Stimulated activated CD4-positive, alpha-beta T cell treated with anti-CD3 and anti-CD28 coated beads, Interleukin-15, amount 100 ng/mL, for 1 hour (primary cell): ENCODE results near the gene C1D.
"Not testable (repeated sequence)": the region's sequence is repeated elsewhere in the genome, so short reads cannot be mapped to it uniquely, and the experiment has no call there.

Source experiments
- DNase-seq, 2 donors: peaks; one replicate each; pipeline ENCODE4 v3.0.0-alpha.2; 2020; ENCODE audit warnings: low read depth in 1 of 2, low spot score in 1 of 2

Gene C1D

DNA sequence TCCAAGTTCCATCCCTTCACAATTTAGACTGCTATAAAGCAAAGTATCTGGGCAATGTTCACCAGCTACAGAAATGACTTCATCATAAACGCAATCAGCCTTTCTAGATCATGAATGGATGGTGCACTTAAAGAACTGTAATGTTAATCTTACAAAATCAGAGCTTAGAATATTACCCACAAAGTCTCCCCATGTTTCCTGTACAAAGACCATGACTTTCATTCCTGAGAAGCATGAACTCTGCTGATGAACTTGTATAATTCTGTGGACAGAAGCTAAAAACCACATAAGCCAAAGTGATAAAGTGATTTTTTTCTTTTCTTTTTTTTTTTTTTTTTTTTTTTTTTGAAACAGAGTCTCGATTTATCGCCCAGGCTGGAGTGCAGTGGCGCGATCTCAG lies 53.3 kb downstream of the C1D start:
- no peak for DNase-seq

DNA sequence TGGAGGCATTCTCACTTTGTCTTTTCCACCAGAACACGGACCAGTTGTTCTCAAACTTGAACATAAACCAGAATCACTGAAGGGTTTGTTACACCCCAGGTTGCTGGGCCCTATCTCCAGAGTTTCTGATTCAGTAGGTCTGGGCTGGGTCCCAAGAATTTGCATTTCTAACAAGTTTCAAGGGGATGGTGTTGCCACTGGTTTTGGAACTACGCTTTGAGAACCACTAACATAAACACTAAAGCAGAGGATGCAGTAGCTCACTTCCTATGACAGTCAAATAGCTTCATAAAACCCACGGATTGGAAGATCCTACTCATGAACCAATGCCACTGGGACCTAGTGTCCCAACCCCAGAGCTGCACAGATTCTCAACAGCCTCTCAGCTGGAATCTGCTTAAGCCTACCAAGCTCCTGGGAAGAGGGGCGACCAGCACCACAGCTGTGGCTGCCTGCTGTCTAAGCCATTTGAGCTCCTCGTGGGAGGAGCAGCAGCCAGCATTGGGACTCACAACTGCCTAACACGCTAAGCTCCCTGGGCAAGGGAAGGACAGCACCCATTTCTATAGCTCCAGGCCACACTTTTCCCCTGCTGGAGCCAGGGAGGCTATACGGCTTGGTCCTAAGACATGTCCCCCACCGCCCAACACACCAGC lies 62.5 kb downstream of the C1D start:
- no peak for DNase-seq

DNA sequence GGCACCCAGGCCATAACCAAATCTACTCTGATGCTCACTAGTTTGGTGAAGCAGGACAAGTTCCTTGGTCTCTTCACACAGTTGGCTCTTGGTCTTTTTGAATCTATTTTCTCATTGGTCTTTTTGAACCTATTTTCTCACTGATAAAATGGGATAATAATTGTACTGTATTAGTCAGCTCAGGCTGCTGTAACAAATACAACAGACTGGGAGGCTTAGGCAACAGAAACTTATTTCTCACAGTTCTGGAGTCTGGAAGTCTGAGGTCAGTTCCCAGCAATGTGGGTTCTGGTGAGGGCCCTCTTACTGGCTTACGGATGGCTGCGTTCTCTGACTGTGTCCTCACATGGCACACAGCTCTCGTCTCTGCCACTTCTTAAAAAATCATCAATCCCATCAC lies 63.5 kb downstream of the C1D start:
- no peak for DNase-seq

DNA sequence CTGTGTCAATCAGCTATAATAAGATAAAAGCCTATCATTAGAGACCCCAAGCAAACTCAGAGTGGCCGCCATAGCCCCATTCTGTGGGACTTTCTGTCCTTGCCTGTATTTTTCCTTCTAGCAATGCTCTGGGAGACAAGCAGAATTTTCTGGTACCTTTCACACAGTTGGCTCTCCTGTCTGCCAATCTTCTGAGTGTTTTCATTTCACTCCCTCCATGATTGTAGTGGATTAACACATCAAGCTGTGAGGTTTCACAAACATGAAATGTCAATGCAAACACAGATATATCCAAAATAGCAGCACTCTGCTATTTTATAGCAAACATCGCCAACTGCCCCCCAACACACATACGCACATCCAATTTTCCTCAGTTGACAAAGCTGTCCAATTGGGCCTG lies 64.9 kb downstream of the C1D start:
- no peak for DNase-seq

DNA sequence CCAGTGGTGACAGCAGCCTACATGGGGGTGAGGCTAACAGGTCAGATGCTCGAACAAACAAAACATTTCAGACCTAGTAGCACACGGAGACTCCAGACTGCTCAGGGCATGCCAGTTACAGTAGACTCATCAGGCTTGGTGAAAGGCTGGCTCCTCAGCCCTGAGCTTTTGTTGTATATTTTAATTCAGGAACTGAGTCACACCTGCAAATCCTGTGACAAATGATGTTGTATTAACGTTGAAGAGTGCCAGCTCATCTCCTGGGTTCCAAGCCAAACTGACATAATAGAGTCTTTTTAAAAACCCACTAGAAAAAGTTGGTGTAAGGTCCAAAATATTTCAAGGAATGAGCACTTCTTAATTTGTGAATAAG lies 65.3 kb downstream of the C1D start:
- DNase-seq, result no peak

DNA sequence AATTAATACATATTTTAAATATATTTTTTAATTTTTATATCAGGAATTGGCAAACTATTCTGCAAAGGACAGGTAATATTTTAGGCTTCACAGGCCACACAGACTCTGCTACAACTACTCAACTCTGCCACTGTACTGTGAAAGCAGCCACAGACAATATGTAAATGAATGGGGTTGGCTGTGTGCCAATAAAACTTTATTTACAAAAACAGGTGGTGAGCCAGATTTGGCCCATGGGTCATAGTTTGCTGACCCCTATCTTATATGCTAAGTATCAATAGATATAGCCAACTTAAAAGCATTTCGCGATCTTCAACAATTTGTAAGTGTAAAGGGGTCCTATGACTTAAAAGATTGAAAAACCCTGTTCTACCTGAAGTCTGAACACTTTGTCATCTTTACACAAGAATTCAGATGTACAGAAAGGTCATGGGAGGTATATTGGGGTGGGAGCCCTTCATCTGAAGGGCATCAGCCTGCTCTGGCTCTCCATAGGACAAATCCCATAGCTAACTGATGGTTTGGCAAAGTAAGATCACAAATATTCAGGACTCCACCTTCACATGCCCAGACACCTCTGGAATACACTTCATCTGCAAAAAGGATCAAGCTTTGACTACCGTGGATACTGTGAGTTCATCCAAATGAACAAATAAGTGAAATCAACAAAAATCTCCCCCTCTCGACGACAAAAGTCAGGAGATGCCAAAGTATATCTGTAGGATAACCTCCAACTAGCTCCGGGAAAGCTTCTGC lies 65.9 kb downstream of the C1D start:
- no peak for DNase-seq

DNA sequence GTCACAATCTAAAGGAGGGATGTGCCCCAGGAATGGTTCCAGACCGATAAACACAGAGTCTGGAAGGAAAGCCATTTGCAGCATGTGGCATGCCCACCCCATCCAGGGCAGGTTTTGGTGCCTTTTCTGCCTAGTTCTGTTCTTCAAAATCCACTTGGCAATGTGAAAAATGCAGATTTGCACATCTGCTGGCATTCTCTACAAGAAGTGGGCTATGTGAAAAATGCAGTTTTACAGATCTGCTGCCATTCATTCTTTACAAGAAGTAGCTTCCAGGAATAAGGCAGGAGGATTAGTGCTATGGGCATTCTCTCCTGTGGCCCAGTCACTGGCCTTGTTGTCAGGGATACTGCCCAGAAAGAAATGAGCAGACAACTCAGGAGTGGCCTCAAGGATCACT lies 68.1 kb downstream of the C1D start:
- no peak for DNase-seq

DNA sequence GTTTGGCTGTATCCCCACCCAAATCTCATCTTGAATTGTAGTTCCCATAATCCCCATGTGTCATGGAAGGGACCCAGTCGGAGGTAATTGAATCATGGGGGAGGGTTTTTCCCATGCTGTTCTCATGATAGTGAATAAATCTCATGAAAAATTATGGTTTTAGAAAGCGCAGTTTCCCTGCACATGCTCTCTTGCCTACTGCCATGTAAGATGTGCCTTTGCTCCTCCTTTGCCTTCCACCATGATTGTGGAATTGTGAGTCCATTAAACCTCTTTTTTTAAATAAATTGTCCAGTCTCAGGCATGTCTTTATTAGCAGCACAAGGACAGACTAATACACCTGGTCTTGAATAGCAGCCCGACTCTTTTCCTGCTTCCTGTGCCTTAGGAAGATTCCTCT lies 68.7 kb downstream of the C1D start:
- not testable (repeated sequence) for DNase-seq

DNA sequence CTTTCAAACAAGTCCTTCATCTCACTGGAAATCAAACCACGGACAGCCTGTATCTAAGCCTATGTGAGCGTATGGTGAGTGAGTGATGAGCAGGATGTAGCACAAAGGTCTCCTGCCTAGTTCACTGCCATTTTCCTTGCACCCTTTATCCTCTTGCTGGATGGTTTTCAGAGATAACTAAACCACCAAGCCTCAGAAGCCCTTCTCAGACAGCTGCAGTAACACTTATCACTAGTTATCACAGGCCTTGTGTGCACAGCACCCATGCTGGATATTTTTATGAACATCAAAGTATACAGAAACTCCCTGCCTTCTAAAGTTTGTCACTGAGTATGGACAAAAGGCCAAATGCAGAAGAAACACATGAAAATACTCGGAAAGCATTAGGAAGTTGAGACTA lies 69.5 kb downstream of the C1D start:
- no peak for DNase-seq

DNA sequence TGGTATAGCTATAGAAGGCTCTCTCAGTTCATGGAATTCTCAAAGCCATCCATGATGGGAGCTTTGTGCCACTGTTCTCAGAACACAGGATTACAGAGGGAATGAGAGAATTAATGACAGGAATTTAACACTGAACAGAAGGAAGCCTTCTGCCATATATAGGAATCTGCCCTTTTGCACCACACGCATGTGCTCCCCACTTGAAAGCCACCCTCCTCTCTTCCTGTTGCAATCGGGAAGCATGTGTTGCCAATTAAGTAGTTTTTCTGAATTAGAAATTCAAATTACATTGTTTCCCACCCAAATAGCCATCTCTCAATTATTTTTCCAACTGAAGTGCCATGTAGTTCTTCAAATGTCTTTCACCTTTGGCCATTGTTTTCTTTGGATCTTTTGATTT lies 71.3 kb downstream of the C1D start:
- DNase-seq, result no peak
